ENCODE results near the gene PHF21A.
A peak's percentile ranks its signal among the peaks of the same experiment; 100 is the strongest.

The PHF21A gene

DNA sequence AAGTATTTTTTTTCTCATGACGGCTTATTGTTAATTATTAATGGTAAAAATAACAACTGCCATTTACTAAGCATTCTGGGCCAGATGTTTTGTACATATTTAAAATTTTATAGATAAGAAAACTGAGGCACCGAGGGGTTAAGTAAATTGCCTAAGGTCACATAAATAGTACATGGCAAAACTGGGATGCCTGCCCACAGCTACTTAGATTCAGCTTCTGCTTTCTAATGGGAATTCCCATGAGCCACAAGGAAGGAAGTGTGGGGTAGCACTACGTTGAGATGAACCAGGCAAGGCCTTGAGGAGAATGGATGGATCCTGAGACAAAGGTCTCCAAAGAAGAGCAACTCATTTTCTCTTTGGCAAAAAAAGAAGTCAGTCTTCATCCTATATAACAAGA, 11.9 kb upstream of the PHF21A start:
- no peak overlapping the region for H3K4me3 ChIP-seq (ENCODE audit: low read depth, low read length)
- TF ChIP-seq, protein P1, sequence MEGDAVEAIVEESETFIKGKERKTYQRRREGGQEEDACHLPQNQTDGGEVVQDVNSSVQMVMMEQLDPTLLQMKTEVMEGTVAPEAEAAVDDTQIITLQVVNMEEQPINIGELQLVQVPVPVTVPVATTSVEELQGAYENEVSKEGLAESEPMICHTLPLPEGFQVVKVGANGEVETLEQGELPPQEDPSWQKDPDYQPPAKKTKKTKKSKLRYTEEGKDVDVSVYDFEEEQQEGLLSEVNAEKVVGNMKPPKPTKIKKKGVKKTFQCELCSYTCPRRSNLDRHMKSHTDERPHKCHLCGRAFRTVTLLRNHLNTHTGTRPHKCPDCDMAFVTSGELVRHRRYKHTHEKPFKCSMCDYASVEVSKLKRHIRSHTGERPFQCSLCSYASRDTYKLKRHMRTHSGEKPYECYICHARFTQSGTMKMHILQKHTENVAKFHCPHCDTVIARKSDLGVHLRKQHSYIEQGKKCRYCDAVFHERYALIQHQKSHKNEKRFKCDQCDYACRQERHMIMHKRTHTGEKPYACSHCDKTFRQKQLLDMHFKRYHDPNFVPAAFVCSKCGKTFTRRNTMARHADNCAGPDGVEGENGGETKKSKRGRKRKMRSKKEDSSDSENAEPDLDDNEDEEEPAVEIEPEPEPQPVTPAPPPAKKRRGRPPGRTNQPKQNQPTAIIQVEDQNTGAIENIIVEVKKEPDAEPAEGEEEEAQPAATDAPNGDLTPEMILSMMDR (IDR thresholded peaks at IDR 0.05; ENCODE audit: low read depth, low read length): no peak

GRCh38 chr11:46130286-46130940, 9.2 kb upstream of the PHF21A start:
- TF ChIP-seq, protein P1 (IDR thresholded peaks at IDR 0.05; ENCODE audit: low read depth, low read length): no peak
- H3K4me3 ChIP-seq (ENCODE audit: low read depth, low read length): no peak overlapping the region

DNA sequence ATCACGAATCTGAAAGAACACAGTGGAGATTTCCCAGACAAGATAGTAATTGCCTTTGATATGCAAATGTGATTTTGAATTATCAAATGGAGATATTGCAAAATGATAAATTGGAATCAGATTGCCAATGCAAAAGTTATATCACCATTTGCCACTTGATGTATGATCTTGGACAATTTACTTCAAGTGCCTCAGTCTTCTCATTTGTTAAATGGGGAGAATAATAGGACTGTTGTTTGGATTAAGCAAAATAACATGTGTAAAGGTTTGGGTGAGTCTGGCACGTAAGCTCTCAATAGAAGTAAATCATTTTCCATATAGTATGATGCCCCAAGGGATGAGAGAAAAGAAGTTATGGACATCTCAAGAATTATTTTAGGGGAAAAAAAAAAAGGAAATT, 7.9 kb upstream of the PHF21A start:
- TF ChIP-seq, protein P1 (IDR thresholded peaks at IDR 0.05; ENCODE audit: low read depth, low read length): no peak
- H3K4me3 ChIP-seq (ENCODE audit: low read depth, low read length): no peak overlapping the region

GRCh38 chr11:46127150-46127638, 5.9 kb upstream of the PHF21A start:
- no peak overlapping the region for H3K4me3 ChIP-seq (ENCODE audit: low read depth, low read length)
- TF ChIP-seq, protein P1 (IDR thresholded peaks at IDR 0.05; ENCODE audit: low read depth, low read length): peak; percentile 45

GRCh38 chr11:46125284-46125683, 4.0 kb upstream of the PHF21A start:
- no peak overlapping the region for H3K4me3 ChIP-seq (ENCODE audit: low read depth, low read length)
- TF ChIP-seq, protein P1 (IDR thresholded peaks at IDR 0.05; ENCODE audit: low read depth, low read length): no peak

GRCh38 chr11:46122945-46123715, 1.9 kb upstream of the PHF21A start:
- no peak overlapping the region for H3K4me3 ChIP-seq (ENCODE audit: low read depth, low read length)

More at GRCh38 chr11:46122945-46123715, 1.9 kb upstream of the PHF21A start:
- TF ChIP-seq, protein P1 (IDR thresholded peaks at IDR 0.05; ENCODE audit: low read depth, low read length): no peak

Data from WI38 (cell line).